Uterus (tissue), 4 donors: Measurements from ENCODE around the gene PTH. TPM values are rescaled to one million over a fixed set of nuclear protein-coding genes. Genes with fewer than 3 reads are reported as not detected.

Experiments used
- DNase-seq, 2 donors: peaks; one replicate each; pipeline ENCODE4 v3.0.0-alpha.2; 2019 to 2020
- H3K27ac ChIP-seq, 2 donors: fragments of 200-600 bp; sonication (generic); 1 replicate in 1 of 2; 2 replicates in 1 of 2; pipeline ENCODE4 v1.5.1; 2016 to 2018
- H3K27me3 ChIP-seq, 2 donors: fragments of 200-600 bp; sonication (generic); one replicate each; pipeline ENCODE4 v1.5.1; 2018 to 2019; ENCODE audit warnings: control low read depth in 1 of 2
- H3K36me3 ChIP-seq, 2 donors: fragments of 200-600 bp; sonication (generic); one replicate each; pipeline ENCODE4 v1.5.1; 2019; ENCODE audit warnings: control low read depth in 1 of 2
- H3K4me1 ChIP-seq, 2 donors: fragments of 200-600 bp; sonication (generic); one replicate each; pipeline ENCODE4 v1.5.1; 2018 to 2019; ENCODE audit warnings: control low read depth in 1 of 2
- H3K4me3 ChIP-seq, 2 donors: fragments of 200-600 bp; sonication (generic); 1 replicate in 1 of 2; 2 replicates in 1 of 2; pipeline ENCODE4 v1.5.1; 2018 to 2019; ENCODE audit warnings: mild to moderate bottlenecking in 1 of 2
- H3K9me3 ChIP-seq, 2 donors: fragments of 200-600 bp; sonication (generic); one replicate each; pipeline ENCODE4 v1.5.1; 2019; ENCODE audit warnings: control low read depth in 1 of 2
- CTCF ChIP-seq, 4 experiments: fragments of 200-600 bp in 2 of 4; fragments of 450-650 bp in 2 of 4; sonication (generic) in 2 of 4; IDR thresholded peaks; one replicate each; pipeline ENCODE4 v1.5.1; 2016 to 2019; ENCODE audit warnings: antibody characterized with exemption in 4 of 4, mild to moderate bottlenecking in 2 of 4, moderate library complexity in 1 of 4
- POLR2A ChIP-seq, 2 donors: fragments of 450-650 bp; IDR thresholded peaks; one replicate each; pipeline ENCODE4 v1.6.1; 2016; ENCODE audit warnings: antibody characterized with exemption in 2 of 2, mild to moderate bottlenecking in 1 of 2, moderate library complexity in 1 of 2
- intact Hi-C: fragments of 100-400 bp; cut with DNase I; formaldehyde crosslinking; loops from one replicate; pipeline ENCODE4 v1.15.1; 2023; ENCODE audit warnings: low total_unique reads
- total RNA-seq, 4 donors: library from RNA; depleted of rRNA in 3 of 4; stranded (reverse); fragments of >200 nt in 3 of 4; gene quantifications; one replicate each; pipeline versions ENCODE4 v1.1.0 to v1.2.4, GENCODE V29; 2014 to 2023
- donor health status: DM: yes; HTN: yes; CAD: no.

Gene PTH
- total RNA-seq, 4 donors from 2014 or later: not detected

DNA sequence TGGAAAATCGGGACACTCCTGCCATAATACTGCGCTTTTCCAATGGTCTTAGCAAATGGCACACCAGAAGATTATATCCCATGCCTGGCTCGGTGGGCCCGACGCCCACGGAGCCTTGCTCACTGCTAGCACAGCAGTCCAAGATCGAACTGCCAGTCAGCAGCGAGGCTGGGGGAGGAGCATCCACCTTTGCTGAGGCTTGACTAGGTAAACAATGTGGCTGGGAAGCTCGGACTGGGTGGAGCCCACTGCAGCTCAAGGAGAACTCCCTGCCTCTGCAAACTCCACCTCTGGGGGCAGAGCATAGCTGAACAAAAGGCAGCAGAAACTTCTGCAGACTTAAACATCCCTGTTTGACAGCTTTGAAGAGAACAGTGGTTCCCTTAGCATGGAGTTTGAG lies 15.6 kb downstream of the PTH start:
- H3K4me3 ChIP-seq: no peak overlapping the region
- intact Hi-C loops: no loop called here
- no peaks in the 10 kb centered on the region for H3K9me3 ChIP-seq
- DNase-seq: no peak
- TF ChIP-seq POLR2A (IDR thresholded peaks at IDR 0.05) (no peak), CTCF (IDR thresholded peaks at IDR 0.05) (no peak)
- H3K4me1 ChIP-seq: no peaks in the 10 kb centered on the region
- no peaks in the 10 kb centered on the region for H3K27me3 ChIP-seq
- H3K36me3 ChIP-seq: no peaks in the 10 kb centered on the region
- no peak overlapping the region for H3K27ac ChIP-seq

- Histone ChIP-seq H3K4me1 (no peaks in the 10 kb centered on the region), H3K27me3 (no peaks in the 10 kb centered on the region), H3K9me3 (no peaks in the 10 kb centered on the region), H3K27ac (no peak overlapping the region), H3K4me3 (no peak overlapping the region), H3K36me3 (no peaks in the 10 kb centered on the region)
- intact Hi-C loops: no loop called here
- TF ChIP-seq POLR2A (IDR thresholded peaks at IDR 0.05): no peak
- no peak for TF ChIP-seq CTCF (IDR thresholded peaks at IDR 0.05)
- no peak for DNase-seq
Measured at GRCh38 chr11:13479688-13480087, 16.1 kb downstream of the PTH start.

- intact Hi-C loops: no loop called here
- no peak overlapping the region for H3K4me3 ChIP-seq
- no peaks in the 10 kb centered on the region for H3K9me3 ChIP-seq
- H3K4me1 ChIP-seq: no peaks in the 10 kb centered on the region
- TF ChIP-seq CTCF (IDR thresholded peaks at IDR 0.05): no peak
- TF ChIP-seq POLR2A (IDR thresholded peaks at IDR 0.05): no peak
- DNase-seq: no peak
- H3K27me3 ChIP-seq: no peaks in the 10 kb centered on the region
- H3K27ac ChIP-seq: no peak overlapping the region
- H3K36me3 ChIP-seq: no peaks in the 10 kb centered on the region
Measured at GRCh38 chr11:13475091-13475490, 20.7 kb downstream of the PTH start.

DNA sequence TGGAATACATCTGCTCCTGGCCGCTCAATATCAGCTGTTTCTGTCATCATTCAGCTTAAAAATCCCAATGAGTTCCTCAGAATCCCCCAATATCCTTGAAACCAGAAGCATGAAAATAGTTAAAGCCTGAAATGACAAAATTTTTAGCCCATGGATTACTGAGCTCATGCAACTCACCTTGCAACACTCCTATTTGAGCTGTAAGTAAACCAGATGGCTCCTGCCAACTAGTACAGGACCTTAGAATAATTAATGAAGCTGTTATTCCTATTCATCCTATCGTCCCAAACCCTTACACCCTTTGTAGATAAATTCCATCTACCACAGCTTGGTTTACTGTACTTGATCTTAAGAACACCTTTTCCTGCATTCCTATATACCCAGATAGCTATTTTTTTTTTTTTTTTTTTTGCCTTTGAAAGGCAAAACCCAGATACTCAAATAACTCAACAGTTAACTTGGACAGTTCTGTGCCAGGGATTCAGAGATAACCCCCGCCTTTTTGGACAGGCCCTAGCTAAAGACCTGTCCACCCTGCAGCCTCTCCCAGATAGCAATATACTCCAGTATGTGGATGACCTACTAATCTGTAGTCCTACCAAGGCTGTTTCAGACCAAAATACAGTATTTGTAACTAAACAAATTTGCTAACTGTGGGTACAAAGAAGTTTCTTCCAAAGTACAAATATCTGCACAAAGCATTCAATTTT lies 22.6 kb downstream of the PTH start:
- Histone ChIP-seq H3K27me3 (no peaks in the 10 kb centered on the region), H3K9me3 (no peaks in the 10 kb centered on the region), H3K27ac (no peak overlapping the region), H3K36me3 (no peaks in the 10 kb centered on the region), H3K4me3 (no peak overlapping the region), H3K4me1 (no peaks in the 10 kb centered on the region)
- intact Hi-C loops: no loop called here
- no peak for DNase-seq
- TF ChIP-seq POLR2A (IDR thresholded peaks at IDR 0.05) (no peak), CTCF (IDR thresholded peaks at IDR 0.05) (no peak)

GRCh38 chr11:13468750-13469149 lies 27.0 kb downstream of the PTH start:
- intact Hi-C loops: no loop called here
- Histone ChIP-seq H3K9me3 (no peaks in the 10 kb centered on the region), H3K4me3 (no peak overlapping the region), H3K36me3 (no peaks in the 10 kb centered on the region), H3K27ac (no peak overlapping the region), H3K4me1 (peaks cover 0 to 3% of the 10 kb centered on the region in 2 donors), H3K27me3 (no peaks in the 10 kb centered on the region)
- DNase-seq: no peak
- no peak for TF ChIP-seq CTCF (IDR thresholded peaks at IDR 0.05)
- no peak for TF ChIP-seq POLR2A (IDR thresholded peaks at IDR 0.05)
